ENCODE data around the gene SOHLH1.

DNA sequence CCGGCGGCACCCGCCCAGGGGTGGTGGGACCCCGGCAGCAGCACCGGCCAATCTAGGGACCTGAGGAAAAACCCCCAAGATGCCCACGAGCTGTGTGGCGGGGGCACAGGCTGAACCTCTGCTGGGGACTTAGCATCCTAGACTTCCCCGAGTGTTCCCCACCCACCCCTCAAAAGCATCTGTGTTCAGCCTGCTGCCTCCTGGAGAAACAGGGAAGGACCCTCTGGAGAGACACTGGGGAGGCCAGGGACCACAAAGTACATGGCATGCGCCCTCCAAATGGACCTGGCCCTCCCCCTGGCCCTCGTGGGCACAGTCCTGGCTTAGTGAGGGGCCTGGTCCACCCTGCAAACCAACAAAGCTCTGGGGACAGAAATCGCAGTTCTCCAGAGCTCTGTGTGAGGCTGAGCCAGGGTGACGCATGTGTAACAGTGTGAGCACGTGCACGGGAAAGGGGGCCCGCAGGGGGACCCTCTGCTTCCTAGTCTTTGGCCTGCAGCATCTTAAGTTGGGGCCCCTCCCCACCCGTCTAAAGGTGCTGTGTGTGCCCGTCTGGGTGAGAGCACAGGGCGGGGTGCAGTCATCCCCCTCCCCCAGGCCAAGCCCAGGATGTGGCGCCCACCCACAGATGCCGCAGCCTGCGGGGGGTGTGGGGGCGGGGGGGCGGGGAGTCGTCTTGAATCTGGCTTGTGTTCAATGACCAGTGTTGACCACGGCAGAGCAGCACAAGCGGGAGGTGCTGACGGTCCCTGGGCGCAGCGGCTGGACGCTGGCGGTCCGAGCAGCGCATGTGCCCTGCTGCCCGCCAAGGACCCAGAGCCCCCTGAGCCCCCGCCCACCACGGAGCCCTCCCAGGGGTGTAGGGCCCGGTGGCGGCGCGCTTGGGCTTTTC, 2.0 kb upstream of the SOHLH1 start:
- TF ChIP-seq CTCF (IDR thresholded peaks at IDR 0.05) = no peak
- no peak for TF ChIP-seq POLR2AphosphoS5 (IDR thresholded peaks at IDR 0.05)

All from upper lobe of left lung (tissue), 4 donors.